Kidney capillary endothelial cell (primary cell): ENCODE measurements around the gene MST1R.
"Not testable (repeated sequence)": the region's sequence is repeated elsewhere in the genome, so short reads cannot be mapped to it uniquely, and the experiment has no call there.

Experiments used
- DNase-seq: peaks from one replicate; pipeline ENCODE4 v3.0.0-alpha.2; 2018; ENCODE audit warnings: low spot score

The MST1R gene

GRCh38 chr3:49903451-49904424, at the start of gene MST1R:
TSS of gene MST1R (minus strand) at chr3:49903873. CDS start at chr3:49903609, 264 bp downstream.
- DNase-seq: peak; percentile 43

DNA sequence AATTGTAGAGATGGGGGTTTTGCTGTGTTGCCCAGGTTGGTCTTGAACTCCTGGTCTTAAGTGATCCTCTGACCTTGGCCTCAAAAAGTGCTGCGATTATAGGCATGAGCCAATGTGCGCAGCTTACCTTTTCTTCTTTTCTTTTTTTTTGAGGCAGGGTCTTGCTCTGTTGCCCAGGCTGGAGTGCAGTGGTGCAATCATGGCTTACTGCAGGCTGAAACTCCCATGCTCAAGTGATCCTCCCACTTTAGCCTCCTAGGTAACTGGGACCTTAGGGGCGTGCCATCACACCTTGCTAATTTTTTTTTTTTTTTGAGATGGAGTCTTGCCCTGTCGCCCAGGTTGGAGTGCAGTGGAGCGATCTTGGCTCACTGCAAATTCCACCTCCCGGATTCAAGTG, 49.3 kb upstream of the MST1R start:
- DNase-seq: no peak

GRCh38 chr3:49942651-49943050, 39.0 kb upstream of the MST1R start:
- no peak for DNase-seq

DNA sequence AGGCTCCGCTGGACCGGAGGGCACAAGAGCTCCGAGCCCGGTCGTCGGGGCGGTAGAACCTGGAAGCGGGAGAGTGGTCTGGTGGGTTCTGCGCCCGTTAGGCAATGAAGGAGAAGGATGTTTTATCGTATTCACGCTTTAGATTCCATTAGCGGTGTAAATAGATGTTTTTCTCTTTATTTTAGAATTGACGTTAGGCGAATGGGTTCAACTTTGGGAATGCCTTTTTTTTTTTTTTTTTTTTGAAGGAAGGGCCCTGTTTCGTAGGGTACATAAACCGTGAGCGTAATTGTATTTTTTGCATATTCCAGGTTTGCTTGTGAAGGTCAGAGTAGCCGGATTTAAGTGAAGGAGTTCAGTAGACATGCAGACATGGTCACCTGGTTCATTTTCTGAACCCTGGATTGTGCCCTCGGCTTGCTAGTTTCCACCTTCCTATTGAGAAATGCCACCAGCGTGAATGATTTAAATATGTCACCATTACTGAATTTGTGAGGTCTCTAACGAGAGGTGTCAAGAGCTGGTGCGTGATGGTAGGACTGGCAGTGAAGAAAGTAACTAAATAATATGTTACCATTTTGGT, 37.1 kb upstream of the MST1R start:
- DNase-seq: no peak

GRCh38 chr3:49939858-49940666, 36.4 kb upstream of the MST1R start, which contains the start of gene RBM6:
TSS of gene RBM6 (plus strand) at chr3:49940150. CDS start at chr3:49962642, 22,492 bp downstream.
- DNase-seq: peak; percentile 91

DNA sequence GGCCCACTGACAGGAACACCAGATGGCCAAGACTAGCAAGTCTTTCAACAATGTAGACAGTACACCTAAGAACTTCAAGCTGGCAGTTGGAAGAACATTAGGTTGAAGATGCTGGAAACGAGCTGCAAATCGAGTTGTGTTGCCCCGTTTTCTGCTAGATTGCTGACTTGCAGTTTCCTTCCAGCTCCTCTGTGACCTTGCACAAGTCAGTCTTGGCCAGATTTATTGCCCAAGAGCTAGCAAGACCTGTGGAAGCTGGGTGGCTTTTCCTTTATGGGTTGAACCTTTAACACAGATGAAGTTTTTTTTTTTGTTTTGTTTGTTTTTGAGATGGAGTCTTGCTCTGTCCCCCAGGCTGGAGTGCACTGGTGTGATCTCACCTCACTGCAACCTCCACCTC, 33.4 kb upstream of the MST1R start:
- DNase-seq: no peak

GRCh38 chr3:49932281-49932680, 28.6 kb upstream of the MST1R start:
- not testable (repeated sequence) for DNase-seq

GRCh38 chr3:49930922-49931321, 27.2 kb upstream of the MST1R start:
- no peak for DNase-seq

DNA sequence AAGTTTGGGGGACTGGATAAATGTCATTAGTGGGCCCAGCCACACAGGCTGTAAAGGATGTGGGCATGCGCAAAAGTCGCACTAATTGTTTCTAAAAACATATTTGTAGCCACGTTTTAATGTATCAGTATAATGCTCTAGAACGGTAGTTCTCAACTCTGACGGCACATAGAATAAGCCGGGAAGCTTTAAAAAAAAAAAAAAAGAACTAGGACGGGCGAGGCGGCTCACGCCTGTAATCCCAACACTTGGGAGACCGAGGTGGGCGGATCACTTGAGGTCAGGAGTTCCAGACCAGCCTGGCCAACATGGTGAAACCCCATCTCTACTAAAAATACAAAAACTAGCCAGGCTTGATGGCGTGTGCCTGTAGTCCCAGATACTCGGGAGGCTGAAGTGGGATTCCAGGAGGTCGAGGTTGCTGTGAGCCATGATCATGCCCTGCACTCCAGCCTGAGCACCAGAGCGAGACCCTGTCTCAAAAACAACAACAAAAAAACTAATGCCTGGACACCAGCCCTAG, 26.6 kb upstream of the MST1R start:
- DNase-seq: no peak

DNA sequence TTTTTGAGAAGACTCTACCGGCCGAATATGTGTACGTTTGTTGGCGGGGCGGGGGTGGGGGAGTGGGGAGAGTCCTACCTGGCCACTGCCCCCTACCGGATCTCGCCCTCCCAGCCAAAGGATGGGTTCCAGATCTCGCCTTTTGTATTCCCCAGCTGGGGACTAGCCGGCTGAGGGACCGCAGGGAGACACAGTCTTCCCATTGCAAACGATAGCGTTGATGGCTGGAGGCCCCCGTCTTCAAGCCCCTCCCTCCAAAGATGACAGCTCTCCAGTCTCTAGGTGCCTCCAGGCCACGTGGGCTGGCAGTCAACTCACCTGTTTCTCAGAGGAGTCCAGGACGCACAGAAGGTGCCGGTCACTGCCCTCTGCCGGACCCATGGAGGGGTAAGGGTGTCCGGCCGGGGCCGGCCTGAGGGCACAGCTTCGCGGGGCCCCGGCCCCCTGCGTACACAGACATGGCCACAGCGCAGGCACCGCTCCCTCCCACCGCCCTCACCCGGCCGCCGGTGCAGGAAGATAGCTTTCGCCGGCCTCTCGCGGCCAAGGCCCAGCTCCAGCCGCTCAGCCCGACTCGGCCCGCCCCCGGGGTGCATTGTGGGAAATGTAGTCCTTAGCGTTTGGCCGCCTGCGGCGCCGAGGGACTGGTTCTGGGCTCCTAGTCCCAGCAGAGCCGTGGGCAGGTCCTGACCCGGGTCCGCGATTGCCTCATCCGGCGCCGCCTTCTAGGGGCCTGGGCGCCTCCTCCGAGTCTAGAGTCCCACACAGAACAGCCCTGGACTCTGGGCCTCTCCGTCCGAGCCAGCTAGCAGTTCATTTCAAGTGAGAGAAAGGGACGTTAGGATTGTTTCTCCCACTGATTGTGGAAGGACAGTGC, 25.9 kb upstream of the MST1R start, which contains the start of gene MON1A:
Gene MON1A (minus strand): TSS at position 521 of the 877 bp plus-strand sequence. CDS start 16,465 bp downstream, outside the sequence.
- DNase-seq: peak; percentile 81

DNA sequence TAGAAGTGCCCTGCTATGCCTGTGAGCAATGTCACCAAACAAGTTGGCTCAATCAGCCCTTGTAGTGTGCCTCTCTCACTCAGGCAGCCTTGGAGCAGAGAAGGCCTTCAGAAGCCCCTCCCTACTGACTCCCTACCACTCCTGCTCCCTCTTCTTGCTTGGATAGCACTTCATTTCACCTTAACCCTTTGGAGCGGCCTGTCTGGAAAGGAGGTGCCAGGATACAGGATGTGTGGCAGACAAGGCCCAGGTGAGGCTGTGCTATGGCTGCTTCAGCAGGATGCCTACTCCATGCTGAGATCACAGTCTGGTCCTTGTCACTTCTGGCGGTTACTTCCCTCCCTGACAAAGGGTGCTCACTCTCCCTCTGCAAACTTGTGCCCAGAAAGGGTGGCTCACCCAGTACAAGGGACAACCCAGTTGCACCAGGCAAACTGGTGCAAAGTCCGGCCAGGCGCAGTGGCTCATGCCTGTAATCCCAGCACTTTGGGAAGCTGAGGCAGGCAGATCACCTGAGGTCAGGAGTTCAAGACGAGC, 24.9 kb upstream of the MST1R start:
- DNase-seq: no peak

GRCh38 chr3:49927798-49928197, 24.1 kb upstream of the MST1R start:
- no peak for DNase-seq

DNA sequence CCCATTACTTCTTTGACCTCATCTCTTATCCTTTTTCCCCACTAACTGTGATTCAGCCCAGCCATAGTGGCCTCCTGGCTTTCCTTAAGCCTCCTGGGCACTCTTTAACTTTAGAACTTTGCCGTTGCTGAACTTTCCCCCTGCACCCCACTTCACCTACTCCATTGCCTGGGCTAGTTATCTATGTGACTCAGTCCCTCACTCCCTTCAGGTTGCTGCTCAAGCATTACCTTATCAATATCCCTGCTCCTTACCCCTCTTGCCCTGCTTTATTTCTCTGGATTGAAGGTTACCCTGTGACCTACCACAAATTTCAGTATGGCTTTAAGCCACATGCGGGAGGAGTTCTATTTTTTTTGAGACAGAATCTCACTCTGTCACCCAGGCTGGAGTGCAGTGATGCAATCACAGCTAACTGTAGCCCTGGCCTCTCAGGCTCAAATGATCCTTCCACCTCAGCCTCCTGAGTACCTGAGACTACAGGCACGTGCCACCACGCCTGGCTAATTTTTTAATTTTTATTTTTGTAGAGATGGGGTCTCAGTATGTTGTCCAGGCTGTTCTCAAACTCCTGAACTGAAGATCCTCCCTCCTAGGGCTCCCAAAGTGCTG, 22.6 kb upstream of the MST1R start:
- DNase-seq: no peak

GRCh38 chr3:49925485-49925884, 21.8 kb upstream of the MST1R start:
- DNase-seq: no peak

DNA sequence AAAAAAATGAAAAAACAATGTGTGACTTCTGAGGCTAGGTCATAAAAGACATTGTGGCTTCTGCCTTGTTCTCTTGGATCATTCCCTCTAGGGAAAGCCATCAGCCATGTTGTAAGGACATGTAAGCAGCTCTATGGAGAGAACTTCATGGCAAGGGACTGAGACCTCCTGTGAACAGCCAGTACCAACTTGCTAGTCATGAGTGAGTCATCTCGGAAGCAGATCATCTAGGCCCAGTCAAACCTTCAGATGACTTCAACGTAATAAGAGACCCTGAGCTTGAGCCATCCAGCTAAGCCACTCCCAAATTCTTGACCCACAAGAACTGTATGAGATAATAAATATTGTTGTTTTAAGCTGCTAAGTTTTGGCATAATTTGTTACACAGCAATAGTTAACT, 21.0 kb upstream of the MST1R start:
- peak; percentile 42 for DNase-seq

DNA sequence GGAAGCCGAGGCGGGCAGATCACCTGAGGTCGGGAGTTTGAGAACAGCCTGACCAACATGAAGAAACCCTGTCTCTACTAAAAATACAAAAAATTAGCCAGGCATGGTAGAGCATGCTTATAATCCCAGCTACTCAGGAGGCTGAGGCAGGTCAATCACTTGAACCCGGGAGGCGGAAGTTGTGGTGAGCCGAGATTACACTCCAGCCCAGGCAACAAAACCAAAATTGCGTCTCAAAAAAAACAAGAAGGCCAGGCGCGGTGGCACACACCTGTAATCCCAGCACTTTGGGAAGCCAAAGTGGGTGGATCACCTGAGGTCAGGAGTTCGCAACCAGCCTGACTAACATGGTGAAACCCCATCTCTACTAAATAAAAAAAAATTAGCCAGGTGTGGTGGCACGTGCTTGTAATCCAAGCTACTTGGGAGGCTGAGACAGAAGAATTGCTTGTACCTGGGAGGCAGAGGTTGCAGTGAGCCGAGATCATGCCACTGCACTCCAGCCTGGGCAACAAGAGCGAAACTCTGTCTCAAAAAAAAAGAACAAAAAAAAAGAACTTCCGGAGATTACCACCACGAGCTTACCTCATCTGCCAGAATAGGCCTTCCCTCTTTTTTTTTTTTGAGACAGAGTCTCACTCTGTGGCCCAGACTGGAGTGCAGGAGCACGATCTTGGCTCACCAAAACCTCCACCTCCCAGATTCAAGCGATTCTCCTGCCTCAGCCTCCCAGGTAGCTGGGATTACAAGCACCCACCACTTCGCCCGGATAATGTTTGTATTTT, 14.3 kb upstream of the MST1R start:
- not testable (repeated sequence) for DNase-seq

DNA sequence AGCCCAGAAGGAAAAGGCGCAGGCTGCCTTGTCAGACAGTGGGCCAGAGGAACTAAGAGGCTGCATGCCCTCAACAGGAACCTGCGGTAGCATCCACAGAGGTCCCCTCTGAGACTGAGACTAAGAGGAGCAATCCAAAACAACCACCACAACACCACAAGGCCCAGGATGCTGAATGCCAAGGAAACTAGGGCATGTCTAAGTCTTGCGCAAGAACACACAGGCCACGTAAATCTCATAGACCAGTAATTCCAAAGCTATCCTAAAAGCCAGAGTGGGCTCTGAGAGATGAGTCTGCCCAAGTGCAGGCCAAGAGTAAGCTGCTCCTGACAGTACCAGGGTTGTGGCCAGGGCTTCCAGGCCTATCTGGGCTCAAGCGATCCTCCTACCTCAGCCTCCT, 13.0 kb upstream of the MST1R start:
- no peak for DNase-seq

GRCh38 chr3:49914906-49915305, 11.2 kb upstream of the MST1R start:
- no peak for DNase-seq

DNA sequence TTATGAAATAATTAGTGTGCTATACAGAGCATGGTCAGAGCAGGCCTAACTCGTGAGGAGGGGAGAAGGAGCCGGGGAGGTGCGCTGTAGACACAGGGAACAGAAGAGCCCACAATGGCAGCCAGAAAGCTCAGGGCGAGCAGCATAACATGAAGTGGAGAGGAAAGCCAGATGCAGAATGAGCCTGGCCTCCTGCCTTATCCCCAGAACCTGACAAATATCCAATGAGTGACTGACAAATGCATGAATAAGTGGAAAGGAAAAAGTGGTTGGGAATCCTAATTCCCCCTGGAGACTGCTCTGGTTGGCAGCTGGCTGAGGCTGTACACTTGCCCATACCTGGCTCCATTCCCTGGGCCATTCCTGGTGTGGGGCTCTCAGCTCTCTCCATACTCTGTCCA, 9.2 kb upstream of the MST1R start:
- DNase-seq: no peak
